ENCODE measurements around the gene KCNIP4. TPM values are rescaled to one million over a fixed set of nuclear protein-coding genes. Genes with fewer than 3 reads are reported as not detected.

Gene KCNIP4
- total RNA-seq, 1 donor from 2014 or later = not detected

DNA sequence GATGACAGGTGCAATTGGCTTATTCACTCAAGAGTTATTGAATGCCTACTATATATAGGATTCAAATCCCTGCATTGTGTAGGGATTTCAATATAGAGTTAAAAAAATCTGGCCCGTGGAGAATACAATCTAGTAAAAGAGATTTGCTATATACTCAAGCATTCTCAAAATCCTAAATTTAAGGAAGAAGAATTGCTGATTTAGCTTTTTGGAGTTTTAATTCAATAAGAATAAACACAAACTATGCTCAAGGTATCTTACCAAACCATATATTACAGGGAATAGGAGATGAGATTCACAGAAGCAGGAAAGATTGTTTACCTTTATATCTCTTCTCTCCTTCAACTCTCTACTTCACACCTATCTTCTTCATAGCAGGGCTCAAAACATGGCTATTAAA is 771.5 kb downstream of the KCNIP4 start:
- intact Hi-C loops (cut with DNase I) = no loop called here
- H3K4me1 ChIP-seq = no peaks in the 10 kb centered on the region
- H3K9me3 ChIP-seq = no peaks in the 10 kb centered on the region
- no peak overlapping the region for H3K27ac ChIP-seq
- no peaks in the 10 kb centered on the region for H3K36me3 ChIP-seq
- ATAC-seq (no peak), DNase-seq (no peak)
- TF ChIP-seq, protein P1, sequence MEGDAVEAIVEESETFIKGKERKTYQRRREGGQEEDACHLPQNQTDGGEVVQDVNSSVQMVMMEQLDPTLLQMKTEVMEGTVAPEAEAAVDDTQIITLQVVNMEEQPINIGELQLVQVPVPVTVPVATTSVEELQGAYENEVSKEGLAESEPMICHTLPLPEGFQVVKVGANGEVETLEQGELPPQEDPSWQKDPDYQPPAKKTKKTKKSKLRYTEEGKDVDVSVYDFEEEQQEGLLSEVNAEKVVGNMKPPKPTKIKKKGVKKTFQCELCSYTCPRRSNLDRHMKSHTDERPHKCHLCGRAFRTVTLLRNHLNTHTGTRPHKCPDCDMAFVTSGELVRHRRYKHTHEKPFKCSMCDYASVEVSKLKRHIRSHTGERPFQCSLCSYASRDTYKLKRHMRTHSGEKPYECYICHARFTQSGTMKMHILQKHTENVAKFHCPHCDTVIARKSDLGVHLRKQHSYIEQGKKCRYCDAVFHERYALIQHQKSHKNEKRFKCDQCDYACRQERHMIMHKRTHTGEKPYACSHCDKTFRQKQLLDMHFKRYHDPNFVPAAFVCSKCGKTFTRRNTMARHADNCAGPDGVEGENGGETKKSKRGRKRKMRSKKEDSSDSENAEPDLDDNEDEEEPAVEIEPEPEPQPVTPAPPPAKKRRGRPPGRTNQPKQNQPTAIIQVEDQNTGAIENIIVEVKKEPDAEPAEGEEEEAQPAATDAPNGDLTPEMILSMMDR (IDR thresholded peaks at IDR 0.05) = no peak
- H3K4me3 ChIP-seq = no peak overlapping the region
- no peaks in the 10 kb centered on the region for H3K27me3 ChIP-seq

DNA sequence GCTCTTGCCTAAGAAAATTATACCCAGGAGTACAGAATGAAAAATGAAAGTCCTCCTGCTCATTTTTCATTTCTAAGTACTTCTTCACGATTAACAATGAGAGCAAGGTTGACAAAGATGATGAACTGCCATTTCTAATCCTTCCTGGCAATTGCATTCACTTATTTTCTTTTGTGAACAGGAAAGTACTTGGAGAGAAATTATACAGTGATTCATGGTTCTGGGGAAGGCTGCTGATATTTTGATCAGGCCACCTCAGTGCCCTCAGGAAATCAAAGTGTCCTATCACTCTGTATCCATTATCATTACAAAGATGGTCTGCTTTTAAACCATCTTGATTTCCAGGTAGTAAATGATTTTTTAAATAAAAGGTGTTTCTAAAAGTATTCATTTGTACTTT is 780.9 kb downstream of the KCNIP4 start:
- Histone ChIP-seq H3K27me3 (no peaks in the 10 kb centered on the region), H3K36me3 (no peaks in the 10 kb centered on the region), H3K4me3 (no peak overlapping the region), H3K9me3 (no peaks in the 10 kb centered on the region), H3K4me1 (no peaks in the 10 kb centered on the region), H3K27ac (no peak overlapping the region)
- intact Hi-C loops (cut with DNase I) = no loop called here
- ATAC-seq = no peak
- TF ChIP-seq, protein P1 (IDR thresholded peaks at IDR 0.05) = no peak
- DNase-seq = no peak

DNA sequence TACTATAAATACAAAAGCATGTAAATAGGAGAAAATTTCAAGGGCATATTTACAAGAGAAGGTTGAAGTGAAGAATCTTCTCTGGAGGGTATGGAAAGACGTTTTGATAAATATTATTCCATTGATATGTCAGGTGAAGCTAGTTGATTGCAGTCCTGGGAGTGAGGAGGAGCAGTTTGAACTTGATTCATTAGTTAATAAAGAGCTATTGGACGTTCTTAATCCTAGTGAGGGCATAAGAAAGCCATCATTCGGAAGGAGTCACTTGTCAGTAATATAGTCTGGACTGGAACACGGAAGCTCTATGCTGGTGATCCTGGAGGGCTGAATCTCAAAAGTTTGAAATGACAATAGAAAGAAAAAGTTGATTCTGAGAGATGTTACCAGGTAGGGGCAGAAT is 793.2 kb downstream of the KCNIP4 start:
- H3K9me3 ChIP-seq = no peaks in the 10 kb centered on the region
- DNase-seq (no peak), ATAC-seq (no peak)
- no peaks in the 10 kb centered on the region for H3K4me1 ChIP-seq
- no peaks in the 10 kb centered on the region for H3K36me3 ChIP-seq
- H3K4me3 ChIP-seq = no peak overlapping the region
- TF ChIP-seq, protein P1 (IDR thresholded peaks at IDR 0.05) = no peak
- intact Hi-C loops (cut with DNase I) = no loop called here
- no peak overlapping the region for H3K27ac ChIP-seq
- no peaks in the 10 kb centered on the region for H3K27me3 ChIP-seq

DNA sequence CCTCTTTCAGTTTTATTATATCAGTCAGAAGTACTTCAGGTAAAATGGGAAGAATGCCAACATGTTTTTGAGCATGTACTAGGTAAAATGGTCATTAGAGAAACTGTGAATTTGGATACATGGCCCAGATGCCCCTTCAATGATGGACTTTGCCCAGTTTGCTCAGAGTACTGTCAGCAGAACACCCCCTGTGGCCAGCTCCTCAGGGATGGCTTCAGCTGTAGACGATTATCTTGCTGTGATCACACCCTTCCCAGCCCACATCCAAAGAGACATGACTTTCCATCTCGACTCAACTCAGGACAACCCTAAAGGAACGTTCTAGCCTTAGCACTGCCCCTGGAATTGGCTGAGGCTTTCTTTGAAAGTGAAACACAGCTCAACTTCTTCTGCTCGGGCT is 809.2 kb downstream of the KCNIP4 start:
- Histone ChIP-seq H3K36me3 (no peaks in the 10 kb centered on the region), H3K27ac (no peak overlapping the region), H3K4me1 (no peaks in the 10 kb centered on the region), H3K9me3 (no peaks in the 10 kb centered on the region), H3K27me3 (no peaks in the 10 kb centered on the region), H3K4me3 (no peak overlapping the region)
- TF ChIP-seq, protein P1 (IDR thresholded peaks at IDR 0.05) = no peak
- ATAC-seq = no peak
- intact Hi-C loops (cut with DNase I) = no loop called here
- DNase-seq = no peak

DNA sequence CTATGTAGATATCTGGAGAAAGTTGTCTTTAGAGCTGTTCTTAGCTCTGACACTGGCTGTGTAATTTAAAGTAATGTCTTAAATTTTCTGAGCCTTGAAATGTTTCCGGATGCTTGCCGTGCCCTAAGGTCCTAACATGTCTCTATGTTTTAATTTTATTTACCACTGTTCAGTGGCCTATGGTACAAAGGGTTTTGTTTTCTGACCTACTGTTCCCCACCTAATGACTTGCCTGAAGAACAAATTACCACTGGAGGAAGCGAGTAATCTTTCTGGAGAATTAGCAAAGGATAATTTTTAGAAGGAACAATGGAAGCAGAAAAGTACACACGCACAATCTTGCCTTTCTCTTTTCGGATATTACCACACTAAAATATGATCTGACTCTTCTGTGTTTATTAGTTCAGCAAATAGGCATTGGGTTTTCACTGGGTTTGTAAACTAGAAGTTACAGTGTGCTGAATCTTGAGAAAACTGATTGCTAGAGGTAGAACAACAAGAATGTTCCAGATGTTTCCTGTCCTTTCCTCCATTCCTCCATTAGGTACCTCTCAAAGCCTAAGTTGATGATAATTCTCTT is 812.4 kb downstream of the KCNIP4 start:
- Histone ChIP-seq H3K27me3 (no peaks in the 10 kb centered on the region), H3K4me3 (no peak overlapping the region), H3K9me3 (no peaks in the 10 kb centered on the region), H3K27ac (no peak overlapping the region), H3K4me1 (no peaks in the 10 kb centered on the region), H3K36me3 (no peaks in the 10 kb centered on the region)
- no peak for DNase-seq
- TF ChIP-seq, protein P1 (IDR thresholded peaks at IDR 0.05) = no peak
- no peak for ATAC-seq
- intact Hi-C loops (cut with DNase I) = no loop called here

DNA sequence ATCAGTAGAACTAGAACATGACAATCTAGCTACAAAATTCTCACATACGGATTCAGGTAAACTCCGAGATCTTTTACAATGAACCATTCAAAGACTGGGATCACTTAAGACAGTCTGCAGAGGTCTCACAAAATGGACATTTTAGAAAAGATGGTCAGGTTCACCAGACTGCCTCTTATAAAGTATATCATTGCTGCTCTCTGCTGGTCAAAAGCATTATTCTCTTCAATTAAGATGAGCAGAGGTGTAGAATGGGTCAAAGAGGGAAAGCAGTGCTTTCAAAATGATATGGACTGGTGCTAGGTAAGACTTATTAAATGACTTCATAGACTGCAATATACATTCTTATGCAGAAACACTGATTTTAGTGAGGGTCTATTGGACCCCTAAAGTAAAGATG is 813.6 kb downstream of the KCNIP4 start:
- H3K36me3 ChIP-seq = no peaks in the 10 kb centered on the region
- H3K4me1 ChIP-seq = no peaks in the 10 kb centered on the region
- DNase-seq (no peak), ATAC-seq (peak; percentile 49)
- intact Hi-C loops (cut with DNase I) = no loop called here
- no peak overlapping the region for H3K4me3 ChIP-seq
- H3K27ac ChIP-seq = no peak overlapping the region
- TF ChIP-seq, protein P1 (IDR thresholded peaks at IDR 0.05) = peak; percentile 21
- no peaks in the 10 kb centered on the region for H3K9me3 ChIP-seq
- H3K27me3 ChIP-seq = no peaks in the 10 kb centered on the region

Data from upper lobe of right lung (tissue), 1 donor.